Kidney epithelial cell (primary cell): ENCODE measurements around the gene TLR8. TPM values are rescaled to one million over a fixed set of nuclear protein-coding genes. Genes with fewer than 3 reads are reported as not detected.
"Not testable (repeated sequence)": the region's sequence is repeated elsewhere in the genome, so short reads cannot be mapped to it uniquely, and the experiment has no call there.

ENCODE experiments used
- DNase-seq: peaks from one replicate; pipeline ENCODE4 v3.0.0-alpha.2; 2010; ENCODE audit warnings: low read depth
- H3K27me3 ChIP-seq: 2 replicates; pipeline ENCODE4 v1.6.0; 2011; ENCODE audit warnings: low read length; ENCODE audit not compliant: control insufficient read depth, insufficient read depth
- H3K36me3 ChIP-seq: 2 replicates; pipeline ENCODE4 v1.5.1; 2011; ENCODE audit warnings: low read length; ENCODE audit not compliant: control insufficient read depth, insufficient read depth
- H3K4me3 ChIP-seq: 2 replicates; pipeline ENCODE4 v1.5.1; 2011; ENCODE audit warnings: low read depth, mild to moderate bottlenecking, control low read depth, low read length
- CTCF ChIP-seq: IDR thresholded peaks from 2 replicates; pipeline ENCODE4 v1.5.1; 2011; ENCODE audit warnings: mild to moderate bottlenecking, moderate library complexity, low read length, control low read depth, inconsistent platforms; ENCODE audit not compliant: insufficient read depth, poor library complexity, severe bottlenecking
- total RNA-seq: library from RNA; depleted of rRNA; stranded (reverse); fragments of >200 nt; gene quantifications from 2 replicates; pipeline ENCODE4 v1.2.3, GENCODE V29; 2015

Gene TLR8
- total RNA-seq, 1 donor from 2014 or later: not detected

- H3K27me3 ChIP-seq: no peaks in the 10 kb centered on the region
Observed at GRCh38 chrX:12956704-12957534, 50.5 kb downstream of the TLR8 start.

GRCh38 chrX:12958059-12958458 is 51.6 kb downstream of the TLR8 start:
- H3K27me3 ChIP-seq: no peaks in the 10 kb centered on the region
- H3K36me3 ChIP-seq: no peaks in the 10 kb centered on the region
- TF ChIP-seq CTCF: no peak
- DNase-seq: no peak
- H3K4me3 ChIP-seq: no peak overlapping the region

More at GRCh38 chrX:12956704-12957534, 50.5 kb downstream of the TLR8 start:
- no peak for DNase-seq
- TF ChIP-seq CTCF: no peak
- no peak overlapping the region for H3K4me3 ChIP-seq
- H3K36me3 ChIP-seq: no peaks in the 10 kb centered on the region

GRCh38 chrX:12958461-12958860 is 52.0 kb downstream of the TLR8 start:
- H3K36me3 ChIP-seq: no peaks in the 10 kb centered on the region

GRCh38 chrX:12961196-12961718 is 54.8 kb downstream of the TLR8 start:
- Histone ChIP-seq H3K27me3 (no peaks in the 10 kb centered on the region), H3K36me3 (no peaks in the 10 kb centered on the region), H3K4me3 (no peak overlapping the region)
- no peak for TF ChIP-seq CTCF
- no peak for DNase-seq

More at GRCh38 chrX:12958461-12958860, 52.0 kb downstream of the TLR8 start:
- Histone ChIP-seq H3K27me3 (no peaks in the 10 kb centered on the region), H3K4me3 (no peak overlapping the region)
- TF ChIP-seq CTCF: no peak
- no peak for DNase-seq

GRCh38 chrX:12962041-12962504 is 55.7 kb downstream of the TLR8 start:
- no peak for TF ChIP-seq CTCF
- no peak overlapping the region for H3K4me3 ChIP-seq
- no peak for DNase-seq
- H3K36me3 ChIP-seq: no peaks in the 10 kb centered on the region
- no peaks in the 10 kb centered on the region for H3K27me3 ChIP-seq

GRCh38 chrX:12963210-12963850 is 56.9 kb downstream of the TLR8 start:
- H3K36me3 ChIP-seq, DNase-seq, H3K4me3 ChIP-seq, H3K27me3 ChIP-seq: not testable (repeated sequence)
